Astrocyte of the spinal cord (primary cell): ENCODE measurements around the gene PDE12.

Experiments
- DNase-seq: peaks from one replicate; pipeline ENCODE4 v3.0.0; 2011; ENCODE audit warnings: low read depth, low spot score
- H3K4me3 ChIP-seq: 2 replicates; pipeline ENCODE4 v1.5.1; 2011; ENCODE audit warnings: low read depth, mild to moderate bottlenecking, low read length, moderate library complexity
- in situ Hi-C: cut with HindIII; loops from 2 replicates; pipeline ENCODE4 v1.10.0; 2017; ENCODE audit warnings: low sequenced_read_pairs
- TF ChIP-seq, protein P1 (sequence below): IDR thresholded peaks from 2 replicates; pipeline ENCODE4 v1.5.1; 2012; ENCODE audit warnings: low read depth, mild to moderate bottlenecking, low read length, inconsistent platforms

The PDE12 gene

GRCh38 chr3:57569859-57570450, 13.9 kb downstream of the PDE12 start:
- in situ Hi-C loops = no loop called here

DNA sequence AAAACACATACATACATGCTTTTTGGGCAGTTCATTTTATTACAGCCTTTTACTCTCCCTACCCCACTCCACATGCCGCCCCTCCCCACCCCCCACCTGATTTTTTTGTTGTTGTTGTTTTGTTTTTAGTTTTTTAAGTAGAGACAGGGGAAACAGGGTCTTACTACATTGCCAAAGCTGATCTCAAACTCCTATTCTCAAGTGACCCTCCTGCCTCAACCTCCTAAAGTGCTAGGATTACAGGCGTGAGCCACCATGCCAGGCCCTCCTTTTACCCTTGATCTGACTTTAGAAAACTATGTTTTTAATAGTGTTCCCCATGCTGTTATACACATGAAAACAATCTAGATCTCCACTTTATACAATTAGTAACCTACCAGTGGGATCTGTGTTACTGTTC, 14.8 kb downstream of the PDE12 start:
- DNase-seq = no peak
- in situ Hi-C loops = no loop called here
- TF ChIP-seq, protein P1, sequence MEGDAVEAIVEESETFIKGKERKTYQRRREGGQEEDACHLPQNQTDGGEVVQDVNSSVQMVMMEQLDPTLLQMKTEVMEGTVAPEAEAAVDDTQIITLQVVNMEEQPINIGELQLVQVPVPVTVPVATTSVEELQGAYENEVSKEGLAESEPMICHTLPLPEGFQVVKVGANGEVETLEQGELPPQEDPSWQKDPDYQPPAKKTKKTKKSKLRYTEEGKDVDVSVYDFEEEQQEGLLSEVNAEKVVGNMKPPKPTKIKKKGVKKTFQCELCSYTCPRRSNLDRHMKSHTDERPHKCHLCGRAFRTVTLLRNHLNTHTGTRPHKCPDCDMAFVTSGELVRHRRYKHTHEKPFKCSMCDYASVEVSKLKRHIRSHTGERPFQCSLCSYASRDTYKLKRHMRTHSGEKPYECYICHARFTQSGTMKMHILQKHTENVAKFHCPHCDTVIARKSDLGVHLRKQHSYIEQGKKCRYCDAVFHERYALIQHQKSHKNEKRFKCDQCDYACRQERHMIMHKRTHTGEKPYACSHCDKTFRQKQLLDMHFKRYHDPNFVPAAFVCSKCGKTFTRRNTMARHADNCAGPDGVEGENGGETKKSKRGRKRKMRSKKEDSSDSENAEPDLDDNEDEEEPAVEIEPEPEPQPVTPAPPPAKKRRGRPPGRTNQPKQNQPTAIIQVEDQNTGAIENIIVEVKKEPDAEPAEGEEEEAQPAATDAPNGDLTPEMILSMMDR = no peak
- no peak overlapping the region for H3K4me3 ChIP-seq

More at GRCh38 chr3:57569859-57570450, 13.9 kb downstream of the PDE12 start:
- DNase-seq = no peak
- TF ChIP-seq, protein P1 = no peak
- H3K4me3 ChIP-seq = no peak overlapping the region

DNA sequence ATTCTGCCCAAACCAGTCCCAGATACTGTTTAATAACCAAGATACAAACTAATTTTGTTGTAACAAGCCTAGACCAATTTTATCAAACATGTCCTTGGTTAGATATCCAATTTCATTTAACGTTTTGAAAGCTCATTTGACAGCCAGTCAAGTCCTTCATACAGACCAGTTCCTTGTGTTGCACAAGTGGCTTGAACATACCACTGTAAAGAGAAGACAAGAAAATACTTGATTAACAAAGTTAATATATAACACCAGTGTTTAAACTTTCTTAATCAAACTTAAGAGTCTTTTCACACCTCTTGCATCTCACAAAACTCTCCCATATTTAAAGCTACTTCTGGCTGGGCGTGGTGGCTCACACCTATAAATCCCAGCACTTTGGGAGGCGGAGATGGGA, 16.0 kb downstream of the PDE12 start:
- TF ChIP-seq, protein P1 = no peak
- H3K4me3 ChIP-seq = no peak overlapping the region
- in situ Hi-C loops = no loop called here
- DNase-seq = no peak

GRCh38 chr3:57575966-57576626, 20.0 kb downstream of the PDE12 start:
- no peak for DNase-seq
- no peak overlapping the region for H3K4me3 ChIP-seq
- in situ Hi-C loops = no loop called here
- TF ChIP-seq, protein P1 = no peak

GRCh38 chr3:57577801-57578200, 21.7 kb downstream of the PDE12 start:
- TF ChIP-seq, protein P1 = no peak
- H3K4me3 ChIP-seq = no peak overlapping the region
- no peak for DNase-seq
- in situ Hi-C loops = no loop called here

DNA sequence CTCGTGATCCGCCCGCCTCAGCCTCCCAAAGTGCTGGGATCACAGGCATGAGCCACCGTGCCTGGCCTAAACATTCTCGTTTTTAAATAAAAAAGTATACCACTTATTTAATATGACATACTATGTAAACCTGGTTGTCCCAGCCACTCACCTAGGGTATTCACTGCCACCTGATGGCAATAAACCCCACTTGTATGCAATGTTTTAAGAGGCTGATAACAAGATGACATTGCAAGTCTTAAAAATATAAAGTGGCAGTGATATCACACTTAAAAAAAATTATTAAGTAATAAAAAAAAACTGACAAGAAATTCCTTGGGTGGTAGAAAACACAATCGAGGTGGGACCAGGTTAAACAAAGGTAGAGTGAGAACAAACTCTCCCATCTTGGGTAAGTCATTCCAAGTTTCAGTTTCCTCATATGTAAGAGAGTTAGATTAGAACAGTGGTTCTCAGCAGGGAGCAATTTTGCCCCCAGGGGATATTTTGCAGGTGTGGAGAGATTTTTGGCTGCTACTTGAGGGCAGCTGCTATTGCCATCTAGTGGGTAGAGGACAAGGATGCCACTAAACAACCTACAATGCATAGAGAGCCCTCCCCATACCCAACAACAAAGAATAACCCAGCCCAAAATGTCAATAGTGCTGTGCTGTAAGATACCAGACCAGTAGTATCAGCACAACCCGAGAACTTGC, 26.5 kb downstream of the PDE12 start:
- in situ Hi-C loops = no loop called here
- TF ChIP-seq, protein P1 = peak; percentile 35
- no peak overlapping the region for H3K4me3 ChIP-seq
- no peak for DNase-seq
